Measurements from ENCODE around the gene JPH4. TPM values are rescaled to one million over a fixed set of nuclear protein-coding genes. Genes with fewer than 3 reads are reported as not detected.
A peak's percentile ranks its signal among the peaks of the same experiment; 100 is the strongest.

The JPH4 gene
- polyA plus RNA-seq, 1 donor from 2014 or later = 0.15 TPM

GRCh38 chr14:23557946-23558345 lies 20.6 kb downstream of the JPH4 start:
- H3K27me3 Mint-ChIP-seq = no peaks in the 10 kb centered on the region
- H3K9me3 Mint-ChIP-seq = no peaks in the 10 kb centered on the region
- H3K27ac Mint-ChIP-seq = peak overlapping the region; percentile 79 to 97 (median 91)
- peaks cover 17 to 22% (median 20%) of the 10 kb centered on the region in 3 donors for H3K4me1 Mint-ChIP-seq
- no peaks in the 10 kb centered on the region for H3K36me3 Mint-ChIP-seq
- peak overlapping the region; percentile 44 to 93 (median 77) for H3K4me3 Mint-ChIP-seq

DNA sequence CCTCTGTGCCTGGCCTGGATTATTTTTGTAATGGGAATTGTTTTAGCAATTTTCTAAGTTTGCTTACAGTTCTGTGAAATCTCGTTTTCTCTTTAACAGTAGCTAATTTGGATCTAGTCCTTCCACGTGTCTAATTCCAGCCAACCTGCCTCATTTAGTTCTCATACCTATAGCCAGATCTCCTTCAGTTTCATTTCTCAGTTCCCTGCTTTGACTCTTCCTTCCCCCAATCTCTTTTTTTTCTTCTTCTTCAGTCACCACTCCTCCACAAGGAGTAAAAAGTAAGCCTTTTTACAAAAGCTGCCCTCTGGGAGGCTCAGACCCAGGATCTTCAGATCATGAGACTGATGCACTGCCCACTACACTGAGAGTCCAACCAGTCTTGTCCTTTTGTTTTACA lies 21.1 kb downstream of the JPH4 start:
- Mint-ChIP-seq H3K4me3 (peak overlapping the region; percentile 44 to 93 (median 70)), H3K36me3 (no peaks in the 10 kb centered on the region), H3K4me1 (peaks cover 15 to 19% (median 17%) of the 10 kb centered on the region in 3 donors), H3K27me3 (no peaks in the 10 kb centered on the region), H3K9me3 (no peaks in the 10 kb centered on the region), H3K27ac (peak overlapping the region; percentile 79 to 97 (median 91))

- Mint-ChIP-seq H3K9me3 (no peaks in the 10 kb centered on the region), H3K36me3 (no peaks in the 10 kb centered on the region), H3K27ac (peak overlapping the region; percentile 79 to 97 (median 97)), H3K4me1 (peaks cover 16 to 21% (median 17%) of the 10 kb centered on the region in 3 donors), H3K4me3 (peak overlapping the region; percentile 93 to 98 (median 96)), H3K27me3 (no peaks in the 10 kb centered on the region)
Observed at GRCh38 chr14:23556700-23557440, 21.7 kb downstream of the JPH4 start.

DNA sequence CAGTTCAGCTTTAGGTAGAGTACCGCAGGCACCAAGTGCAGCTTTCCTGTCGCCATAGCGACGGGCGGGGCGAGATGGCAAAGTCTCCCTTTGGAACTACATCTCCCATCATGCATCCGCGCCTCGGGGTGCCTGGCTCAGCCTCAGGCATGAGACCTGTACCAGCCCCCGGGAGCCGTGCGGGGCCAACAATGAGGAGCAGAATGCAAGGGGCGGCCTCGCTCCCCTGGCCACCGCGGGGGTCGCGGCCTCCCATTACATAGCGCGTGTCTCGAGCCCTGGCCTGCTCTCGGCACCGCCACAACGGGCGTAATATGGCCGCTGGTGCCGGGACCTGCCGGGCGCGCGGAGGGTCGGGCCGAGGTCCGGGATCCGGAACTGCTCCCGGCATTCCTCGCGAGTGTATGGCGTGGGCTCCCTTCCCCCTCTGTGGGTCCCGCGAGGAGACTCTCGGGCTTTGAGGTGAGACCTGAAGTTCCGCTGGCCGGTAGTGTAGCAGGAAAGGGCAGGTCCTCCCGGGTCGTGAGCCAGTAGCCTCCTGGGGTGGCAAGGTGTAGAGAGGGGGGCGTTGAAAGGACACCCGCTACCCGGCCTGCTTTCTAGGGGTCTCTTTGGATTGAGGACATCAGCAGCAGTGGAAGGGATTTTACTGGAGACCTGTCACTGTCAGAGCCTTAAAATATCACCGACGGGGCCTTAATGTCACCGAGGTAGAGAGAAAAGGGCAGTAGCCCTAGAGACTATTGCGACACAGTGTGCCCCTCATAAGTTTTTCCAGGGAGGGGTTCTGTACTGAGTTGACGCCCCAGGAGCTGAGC lies 22.5 kb downstream of the JPH4 start, which contains the start of gene THTPA:
THTPA (plus strand) TSS at position 390 of the 818 bp plus-strand sequence. CDS start 487 bp downstream, outside the sequence.
- Mint-ChIP-seq H3K9me3 (no peaks in the 10 kb centered on the region), H3K4me3 (peak within 1 kb of the TSS; percentile 93 to 98 (median 96)), H3K27ac (peak within 1 kb of the TSS; percentile 79 to 97 (median 97)), H3K27me3 (peaks cover 2% of the 10 kb centered on the region), H3K36me3 (no peaks in the 10 kb centered on the region), H3K4me1 (peaks cover 12 to 25% (median 17%) of the 10 kb centered on the region in 3 donors)

- Mint-ChIP-seq H3K9me3 (no peaks in the 10 kb centered on the region), H3K27ac (peak overlapping the region; percentile 79 to 97 (median 97)), H3K36me3 (no peaks in the 10 kb centered on the region), H3K4me3 (peak overlapping the region; percentile 93 to 98 (median 96)), H3K27me3 (peaks cover 2% of the 10 kb centered on the region), H3K4me1 (peaks cover 12 to 25% (median 17%) of the 10 kb centered on the region in 3 donors)
Observed at GRCh38 chr14:23555533-23555881, 23.1 kb downstream of the JPH4 start.

DNA sequence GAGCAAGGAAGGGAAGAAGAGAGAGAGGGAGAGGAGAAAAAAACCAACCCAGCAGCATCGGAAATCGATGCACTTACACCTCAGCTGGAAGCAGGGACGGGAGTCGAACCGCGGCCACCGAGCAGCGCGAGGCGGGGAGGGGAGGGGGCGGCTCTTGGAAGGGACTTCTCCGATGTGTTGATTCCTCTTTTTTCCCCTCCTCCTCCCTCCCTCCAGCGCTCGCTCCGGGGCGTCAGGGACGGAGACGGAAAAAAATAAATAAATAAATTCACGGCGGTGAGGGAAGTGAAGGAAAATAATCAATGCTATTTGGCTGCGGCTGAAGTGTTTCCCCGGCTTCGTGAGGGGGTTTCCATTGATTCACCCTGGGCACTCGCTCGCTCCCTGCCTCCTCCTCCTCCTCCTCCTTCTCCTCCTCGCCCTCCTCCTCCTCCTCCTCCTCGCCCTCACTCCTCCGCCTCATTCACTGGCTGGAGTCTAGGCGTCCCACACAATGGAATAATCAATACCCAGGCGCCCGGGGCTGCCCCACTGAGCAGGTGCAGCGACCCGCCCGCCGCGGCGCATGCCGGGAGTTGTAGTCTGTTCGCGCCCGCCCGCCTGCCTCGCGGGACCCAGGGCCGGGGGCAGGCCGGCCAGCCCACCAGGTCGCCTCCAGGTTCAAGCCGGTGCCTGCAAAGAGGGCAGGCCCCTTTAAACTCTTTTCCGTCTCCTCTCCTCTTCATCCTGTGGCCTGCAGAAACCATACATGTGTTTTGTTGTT lies 27.1 kb downstream of the JPH4 start, which contains the start of gene ZFHX2:
ZFHX2 (minus strand) TSS at position 500 of the 763 bp plus-strand sequence. CDS start 16,440 bp downstream, outside the sequence.
- no peaks in the 10 kb centered on the region for H3K36me3 Mint-ChIP-seq
- H3K4me3 Mint-ChIP-seq = peak within 1 kb of the TSS in 1 of 4 donors; percentile 95
- H3K4me1 Mint-ChIP-seq = peaks cover 0 to 11% (median 6%) of the 10 kb centered on the region in 3 donors
- peak within 1 kb of the TSS; percentile 37 to 93 (median 65) for H3K27ac Mint-ChIP-seq
- no peaks in the 10 kb centered on the region for H3K9me3 Mint-ChIP-seq
- H3K27me3 Mint-ChIP-seq = peaks cover 2% of the 10 kb centered on the region

DNA sequence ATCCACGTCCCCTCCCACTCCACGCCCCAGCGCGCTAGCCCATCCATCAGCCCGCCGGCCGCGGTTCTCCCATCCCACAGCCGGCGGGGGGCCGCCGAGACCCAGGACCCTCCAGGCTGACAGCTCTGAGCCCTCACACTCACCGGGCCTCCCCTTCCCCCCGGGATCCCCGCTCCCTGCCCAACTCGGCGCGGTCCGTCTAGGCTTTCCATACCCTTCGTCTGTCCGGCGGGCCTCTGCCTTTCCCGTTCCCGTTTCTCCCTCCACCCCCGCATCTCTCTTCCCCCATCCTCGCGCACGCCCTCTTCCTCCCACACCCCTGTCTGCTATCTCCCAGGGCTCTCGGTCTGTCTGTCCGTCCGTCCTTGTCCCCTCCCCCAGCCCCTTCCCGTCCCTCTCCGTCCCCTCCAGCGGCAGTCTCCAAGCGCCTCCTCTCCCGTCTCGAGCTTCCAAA lies 27.8 kb downstream of the JPH4 start:
- Mint-ChIP-seq H3K4me1 (peaks cover 0 to 8% (median 5%) of the 10 kb centered on the region in 3 donors), H3K27ac (peak overlapping the region in 1 of 3 donors; percentile 93)

DNA sequence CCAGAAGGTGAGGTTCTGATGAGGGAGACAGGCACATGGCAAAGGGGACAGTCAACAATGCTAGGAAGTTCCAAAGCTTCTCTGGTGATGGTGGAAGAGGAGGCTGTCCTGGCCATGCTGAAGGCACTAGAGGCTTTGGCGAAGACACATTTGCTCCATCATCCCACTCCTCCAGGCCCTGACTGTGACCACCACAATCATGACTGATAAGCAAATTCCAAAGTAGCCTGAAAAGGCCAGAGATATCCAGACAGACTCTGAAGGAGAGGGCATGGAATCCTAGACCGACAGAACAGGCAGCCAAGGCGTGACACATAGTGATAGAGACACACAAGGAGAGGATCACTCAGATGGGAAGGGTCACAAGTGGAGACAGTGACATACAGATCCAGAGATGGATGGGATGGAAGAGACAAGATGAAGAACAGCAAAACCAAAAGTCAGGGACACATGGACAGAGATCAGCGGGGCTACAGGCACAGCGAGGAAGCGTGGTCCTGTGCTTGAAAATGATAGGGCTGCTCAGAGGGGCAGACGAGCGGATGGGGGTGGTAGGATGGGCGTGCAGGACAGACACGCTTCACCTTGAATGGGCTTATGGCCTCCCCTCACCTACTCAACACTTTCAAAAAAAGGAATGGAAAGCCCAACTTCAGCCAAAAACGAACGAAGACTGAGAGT lies 28.3 kb downstream of the JPH4 start:
- H3K4me1 Mint-ChIP-seq = peaks cover 0 to 7% (median 4%) of the 10 kb centered on the region in 3 donors
- no peaks in the 10 kb centered on the region for H3K9me3 Mint-ChIP-seq
- H3K4me3 Mint-ChIP-seq = no peak overlapping the region
- H3K27ac Mint-ChIP-seq = no peak overlapping the region
- no peaks in the 10 kb centered on the region for H3K36me3 Mint-ChIP-seq
- peaks cover 2% of the 10 kb centered on the region for H3K27me3 Mint-ChIP-seq

More for the DNA sequence above, 27.8 kb downstream of the JPH4 start:
- peak overlapping the region in 1 of 4 donors; percentile 95 for H3K4me3 Mint-ChIP-seq
- no peaks in the 10 kb centered on the region for H3K9me3 Mint-ChIP-seq
- peaks cover 2% of the 10 kb centered on the region for H3K27me3 Mint-ChIP-seq
- no peaks in the 10 kb centered on the region for H3K36me3 Mint-ChIP-seq

- H3K27ac Mint-ChIP-seq = no peak overlapping the region
- H3K36me3 Mint-ChIP-seq = no peaks in the 10 kb centered on the region
- no peak overlapping the region for H3K4me3 Mint-ChIP-seq
- H3K27me3 Mint-ChIP-seq = peaks cover 2% of the 10 kb centered on the region
- peaks cover 0 to 6% (median 3%) of the 10 kb centered on the region in 3 donors for H3K4me1 Mint-ChIP-seq
- H3K9me3 Mint-ChIP-seq = no peaks in the 10 kb centered on the region
Observed at GRCh38 chr14:23548351-23549318, 30.0 kb downstream of the JPH4 start.

GRCh38 chr14:23547924-23548323 lies 30.7 kb downstream of the JPH4 start:
- Mint-ChIP-seq H3K4me1 (peaks cover 0 to 6% (median 3%) of the 10 kb centered on the region in 3 donors), H3K27me3 (peaks cover 2% of the 10 kb centered on the region), H3K9me3 (no peaks in the 10 kb centered on the region), H3K36me3 (no peaks in the 10 kb centered on the region), H3K4me3 (no peak overlapping the region), H3K27ac (no peak overlapping the region)

GRCh38 chr14:23546450-23547035 lies 32.0 kb downstream of the JPH4 start:
- Mint-ChIP-seq H3K4me3 (no peak overlapping the region), H3K4me1 (peaks cover 0 to 3% (median 0%) of the 10 kb centered on the region in 3 donors)

GRCh38 chr14:23545740-23546365 lies 32.7 kb downstream of the JPH4 start:
- H3K27me3 Mint-ChIP-seq = no peaks in the 10 kb centered on the region
- H3K4me3 Mint-ChIP-seq = no peak overlapping the region
- H3K9me3 Mint-ChIP-seq = no peaks in the 10 kb centered on the region
- H3K27ac Mint-ChIP-seq = no peak overlapping the region
- no peaks in the 10 kb centered on the region for H3K36me3 Mint-ChIP-seq
- H3K4me1 Mint-ChIP-seq = no peaks in the 10 kb centered on the region

More at GRCh38 chr14:23546450-23547035, 32.0 kb downstream of the JPH4 start:
- H3K9me3 Mint-ChIP-seq = no peaks in the 10 kb centered on the region
- H3K27ac Mint-ChIP-seq = no peak overlapping the region
- H3K27me3 Mint-ChIP-seq = peaks cover 2% of the 10 kb centered on the region
- H3K36me3 Mint-ChIP-seq = no peaks in the 10 kb centered on the region

Measured in IgD-negative memory B cell (primary cell).